ENCODE results near the gene SH2D3C. TPM values are rescaled to one million over a fixed set of nuclear protein-coding genes. Genes with fewer than 3 reads are reported as not detected.

The SH2D3C gene
- polyA plus RNA-seq, 1 donor from 2014 or later: 14.5 TPM

DNA sequence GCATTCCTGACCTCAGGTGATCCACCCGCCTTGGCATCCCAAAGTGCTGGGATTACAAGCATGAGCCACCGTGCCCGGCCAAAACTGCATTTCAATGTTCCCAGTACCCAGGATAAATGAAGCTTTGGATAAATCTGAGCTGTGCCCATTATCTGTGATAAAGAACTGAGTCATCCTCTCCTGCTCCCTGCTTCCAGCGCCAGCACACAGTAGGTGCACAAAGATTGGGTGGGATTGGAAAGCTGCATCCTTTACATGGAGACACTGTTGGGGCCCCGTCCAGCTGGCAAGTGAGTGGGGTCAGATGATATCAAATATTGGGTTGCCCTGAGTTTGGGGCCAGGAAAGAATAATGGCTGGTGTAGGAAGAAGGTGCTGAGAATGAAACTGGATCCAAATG, 17.4 kb downstream of the SH2D3C start:
- Histone ChIP-seq H3K79me2 (replicated peaks; ENCODE audit: insufficient read depth, low read length) (peaks cover 3% of the 10 kb centered on the region), H2AFZ (ENCODE audit: low read depth, low read length) (no peak overlapping the region), H3K27me3 (ENCODE audit: insufficient read depth, low read depth, low read length) (no peaks in the 10 kb centered on the region), H3K4me2 (ENCODE audit: low read length) (no peak overlapping the region), H4K20me1 (ENCODE audit: insufficient read depth) (no peaks in the 10 kb centered on the region), H3K9me3 (ENCODE audit: low read length) (no peaks in the 10 kb centered on the region), H3F3A (ENCODE audit: insufficient read depth, low read length, poor library complexity, severe bottlenecking) (no peaks in the 10 kb centered on the region), H3K9ac (ENCODE audit: low read length) (no peak overlapping the region), H3K9me2 (ENCODE audit: insufficient read depth, low read length) (no peaks in the 10 kb centered on the region), H3K27ac (ENCODE audit: low read length) (no peak overlapping the region), H3K4me3 (ENCODE audit: low read length) (no peak overlapping the region), H3K36me3 (ENCODE audit: insufficient read depth, low read length) (no peaks in the 10 kb centered on the region)
- no peak for TF ChIP-seq EP300 (conservative IDR thresholded peaks at IDR 0.05; ENCODE audit: poor library complexity, severe bottlenecking)
- TF ChIP-seq MXI1 (conservative IDR thresholded peaks at IDR 0.05; ENCODE audit: poor library complexity, severe bottlenecking): no peak
- TF ChIP-seq, protein P1, sequence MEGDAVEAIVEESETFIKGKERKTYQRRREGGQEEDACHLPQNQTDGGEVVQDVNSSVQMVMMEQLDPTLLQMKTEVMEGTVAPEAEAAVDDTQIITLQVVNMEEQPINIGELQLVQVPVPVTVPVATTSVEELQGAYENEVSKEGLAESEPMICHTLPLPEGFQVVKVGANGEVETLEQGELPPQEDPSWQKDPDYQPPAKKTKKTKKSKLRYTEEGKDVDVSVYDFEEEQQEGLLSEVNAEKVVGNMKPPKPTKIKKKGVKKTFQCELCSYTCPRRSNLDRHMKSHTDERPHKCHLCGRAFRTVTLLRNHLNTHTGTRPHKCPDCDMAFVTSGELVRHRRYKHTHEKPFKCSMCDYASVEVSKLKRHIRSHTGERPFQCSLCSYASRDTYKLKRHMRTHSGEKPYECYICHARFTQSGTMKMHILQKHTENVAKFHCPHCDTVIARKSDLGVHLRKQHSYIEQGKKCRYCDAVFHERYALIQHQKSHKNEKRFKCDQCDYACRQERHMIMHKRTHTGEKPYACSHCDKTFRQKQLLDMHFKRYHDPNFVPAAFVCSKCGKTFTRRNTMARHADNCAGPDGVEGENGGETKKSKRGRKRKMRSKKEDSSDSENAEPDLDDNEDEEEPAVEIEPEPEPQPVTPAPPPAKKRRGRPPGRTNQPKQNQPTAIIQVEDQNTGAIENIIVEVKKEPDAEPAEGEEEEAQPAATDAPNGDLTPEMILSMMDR (IDR thresholded peaks at IDR 0.05; ENCODE audit: poor library complexity, severe bottlenecking): no peak
- TF ChIP-seq, protein P2, sequence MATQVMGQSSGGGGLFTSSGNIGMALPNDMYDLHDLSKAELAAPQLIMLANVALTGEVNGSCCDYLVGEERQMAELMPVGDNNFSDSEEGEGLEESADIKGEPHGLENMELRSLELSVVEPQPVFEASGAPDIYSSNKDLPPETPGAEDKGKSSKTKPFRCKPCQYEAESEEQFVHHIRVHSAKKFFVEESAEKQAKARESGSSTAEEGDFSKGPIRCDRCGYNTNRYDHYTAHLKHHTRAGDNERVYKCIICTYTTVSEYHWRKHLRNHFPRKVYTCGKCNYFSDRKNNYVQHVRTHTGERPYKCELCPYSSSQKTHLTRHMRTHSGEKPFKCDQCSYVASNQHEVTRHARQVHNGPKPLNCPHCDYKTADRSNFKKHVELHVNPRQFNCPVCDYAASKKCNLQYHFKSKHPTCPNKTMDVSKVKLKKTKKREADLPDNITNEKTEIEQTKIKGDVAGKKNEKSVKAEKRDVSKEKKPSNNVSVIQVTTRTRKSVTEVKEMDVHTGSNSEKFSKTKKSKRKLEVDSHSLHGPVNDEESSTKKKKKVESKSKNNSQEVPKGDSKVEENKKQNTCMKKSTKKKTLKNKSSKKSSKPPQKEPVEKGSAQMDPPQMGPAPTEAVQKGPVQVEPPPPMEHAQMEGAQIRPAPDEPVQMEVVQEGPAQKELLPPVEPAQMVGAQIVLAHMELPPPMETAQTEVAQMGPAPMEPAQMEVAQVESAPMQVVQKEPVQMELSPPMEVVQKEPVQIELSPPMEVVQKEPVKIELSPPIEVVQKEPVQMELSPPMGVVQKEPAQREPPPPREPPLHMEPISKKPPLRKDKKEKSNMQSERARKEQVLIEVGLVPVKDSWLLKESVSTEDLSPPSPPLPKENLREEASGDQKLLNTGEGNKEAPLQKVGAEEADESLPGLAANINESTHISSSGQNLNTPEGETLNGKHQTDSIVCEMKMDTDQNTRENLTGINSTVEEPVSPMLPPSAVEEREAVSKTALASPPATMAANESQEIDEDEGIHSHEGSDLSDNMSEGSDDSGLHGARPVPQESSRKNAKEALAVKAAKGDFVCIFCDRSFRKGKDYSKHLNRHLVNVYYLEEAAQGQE (IDR thresholded peaks at IDR 0.05; ENCODE audit: borderline replicate concordance): no peak
- no peak for TF ChIP-seq EZH2 (IDR thresholded peaks at IDR 0.05; ENCODE audit: borderline replicate concordance, insufficient read depth, low read length, poor library complexity, severe bottlenecking)
- no peak for TF ChIP-seq SMC3 (conservative IDR thresholded peaks at IDR 0.05; ENCODE audit: poor library complexity)
- no peak for TF ChIP-seq TAF1 (IDR thresholded peaks at IDR 0.05; ENCODE audit: low read depth)
- no peak for TF ChIP-seq RAD21 (conservative IDR thresholded peaks at IDR 0.05)

DNA sequence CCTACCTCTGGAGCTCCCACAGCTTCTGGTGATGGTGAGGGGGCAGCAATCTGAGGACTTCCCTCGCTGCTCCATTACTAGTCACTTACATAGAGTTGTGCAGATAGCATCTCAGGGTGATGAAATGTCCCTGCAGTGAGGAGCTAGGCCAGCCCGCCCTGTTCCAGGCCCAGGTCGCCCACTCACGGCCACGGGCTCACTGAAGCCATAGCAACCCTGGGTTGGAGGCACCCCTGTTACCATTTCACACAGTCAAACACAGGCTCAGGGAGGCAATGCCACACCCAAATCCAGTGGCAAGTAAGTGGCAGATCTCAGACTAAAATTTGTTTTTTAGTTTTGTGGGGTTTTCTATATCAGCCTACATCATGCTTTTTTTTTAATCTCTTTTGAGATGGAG, 19.6 kb downstream of the SH2D3C start:
- Histone ChIP-seq H3K4me2 (ENCODE audit: low read length) (no peak overlapping the region), H3K9me3 (ENCODE audit: low read length) (no peaks in the 10 kb centered on the region), H3K27ac (ENCODE audit: low read length) (no peak overlapping the region)

More for the DNA sequence above, 19.6 kb downstream of the SH2D3C start:
- Histone ChIP-seq H3K79me2 (replicated peaks; ENCODE audit: insufficient read depth, low read length) (peaks cover 8% of the 10 kb centered on the region), H3K9ac (ENCODE audit: low read length) (no peak overlapping the region), H3F3A (ENCODE audit: insufficient read depth, low read length, poor library complexity, severe bottlenecking) (no peaks in the 10 kb centered on the region), H2AFZ (ENCODE audit: low read depth, low read length) (no peak overlapping the region), H3K4me3 (ENCODE audit: low read length) (no peak overlapping the region), H3K9me2 (ENCODE audit: insufficient read depth, low read length) (no peaks in the 10 kb centered on the region), H3K36me3 (ENCODE audit: insufficient read depth, low read length) (no peaks in the 10 kb centered on the region), H3K27me3 (ENCODE audit: insufficient read depth, low read depth, low read length) (no peaks in the 10 kb centered on the region), H4K20me1 (ENCODE audit: insufficient read depth) (no peaks in the 10 kb centered on the region)
- no peak for TF ChIP-seq POLR2AphosphoS5 (IDR thresholded peaks at IDR 0.05)
- TF ChIP-seq TAF1 (IDR thresholded peaks at IDR 0.05; ENCODE audit: low read depth): no peak
- TF ChIP-seq, protein P1 (IDR thresholded peaks at IDR 0.05; ENCODE audit: poor library complexity, severe bottlenecking): no peak
- TF ChIP-seq RAD21 (conservative IDR thresholded peaks at IDR 0.05): no peak
- TF ChIP-seq EZH2 (IDR thresholded peaks at IDR 0.05; ENCODE audit: borderline replicate concordance, insufficient read depth, low read length, poor library complexity, severe bottlenecking): no peak
- TF ChIP-seq SMC3 (conservative IDR thresholded peaks at IDR 0.05; ENCODE audit: poor library complexity): no peak
- TF ChIP-seq, protein P2 (IDR thresholded peaks at IDR 0.05; ENCODE audit: borderline replicate concordance): no peak
- TF ChIP-seq EP300 (conservative IDR thresholded peaks at IDR 0.05; ENCODE audit: poor library complexity, severe bottlenecking): no peak
- TF ChIP-seq MXI1 (conservative IDR thresholded peaks at IDR 0.05; ENCODE audit: poor library complexity, severe bottlenecking): no peak
